ENCODE results near the gene SBK1.
"Not testable (repeated sequence)": the region's sequence is repeated elsewhere in the genome, so short reads cannot be mapped to it uniquely, and the experiment has no call there.

The SBK1 gene

DNA sequence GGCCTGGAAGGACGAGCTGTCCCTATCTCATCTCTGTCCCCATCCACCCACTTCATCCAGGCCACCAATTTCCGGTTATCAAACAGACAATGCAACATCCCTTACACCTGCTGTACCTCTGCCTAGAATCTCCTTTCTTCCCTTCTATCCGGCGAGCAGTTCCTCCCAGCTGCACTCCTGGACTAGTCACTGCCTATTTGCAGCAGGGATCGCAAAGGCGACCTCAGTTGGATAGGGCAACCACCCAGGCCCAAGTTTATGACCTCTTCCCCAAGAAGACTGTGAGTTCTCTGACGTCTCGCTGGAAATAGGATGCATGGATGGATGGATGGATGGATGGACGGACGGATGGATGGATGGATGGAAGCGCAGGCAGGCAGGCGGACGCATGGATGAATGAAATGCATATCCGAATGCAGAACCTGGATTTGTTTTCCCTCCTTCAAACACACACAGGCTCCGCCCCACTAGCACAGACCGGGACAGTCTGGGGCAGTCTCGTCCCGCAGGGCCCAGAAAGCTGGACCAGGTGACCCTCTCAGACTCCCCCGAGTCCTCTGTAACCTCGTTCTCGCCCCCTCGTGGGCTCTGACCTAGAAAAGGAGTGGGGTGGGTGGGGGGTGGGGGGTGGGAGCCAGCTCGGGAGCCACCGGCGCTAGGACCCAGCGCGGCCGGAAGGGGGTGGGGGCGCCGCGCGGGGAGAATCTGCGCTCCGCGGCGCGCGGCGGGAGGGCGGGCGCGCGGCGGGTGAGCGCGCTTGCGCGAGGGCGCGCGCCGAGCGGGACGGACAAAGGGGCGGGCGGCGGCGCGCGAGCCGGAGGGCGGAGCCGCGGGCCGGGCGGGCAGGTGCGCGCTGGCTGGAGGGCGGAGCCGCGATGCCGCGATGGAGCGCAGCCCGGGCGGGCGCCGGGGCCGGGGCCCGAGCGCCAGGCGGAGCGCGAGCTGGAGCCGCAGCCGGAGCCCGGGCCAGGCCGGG lies at the start of gene SBK1:
Gene SBK1 (plus strand): TSS at position 875 of the 976 bp plus-strand sequence. CDS start 24,867 bp downstream, outside the sequence.
- peak; percentile 17 to 20 for DNase-seq (ENCODE audit: low read depth in 2 of 2)

DNA sequence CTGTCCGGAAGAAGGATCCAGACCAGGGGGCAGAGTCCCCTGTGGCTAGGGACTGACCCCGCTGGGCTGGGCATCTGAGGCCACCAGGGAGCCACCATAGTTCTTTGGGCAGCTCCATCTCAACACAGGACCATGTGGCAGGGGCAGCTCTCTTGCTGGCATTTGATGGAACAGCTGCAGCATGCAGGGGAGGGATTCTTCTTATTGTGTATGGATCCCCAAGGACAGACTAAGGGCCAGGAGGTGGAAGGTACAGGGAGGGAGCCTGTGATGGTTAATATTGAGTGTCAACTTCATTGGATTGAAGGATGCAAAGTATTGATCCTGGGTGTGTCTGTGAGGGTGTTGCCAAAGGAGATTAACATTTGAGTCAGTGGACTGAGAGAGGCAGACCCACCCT lies 42.8 kb upstream of the SBK1 start:
- not testable (repeated sequence) for DNase-seq (ENCODE audit: low read depth in 2 of 2)

DNA sequence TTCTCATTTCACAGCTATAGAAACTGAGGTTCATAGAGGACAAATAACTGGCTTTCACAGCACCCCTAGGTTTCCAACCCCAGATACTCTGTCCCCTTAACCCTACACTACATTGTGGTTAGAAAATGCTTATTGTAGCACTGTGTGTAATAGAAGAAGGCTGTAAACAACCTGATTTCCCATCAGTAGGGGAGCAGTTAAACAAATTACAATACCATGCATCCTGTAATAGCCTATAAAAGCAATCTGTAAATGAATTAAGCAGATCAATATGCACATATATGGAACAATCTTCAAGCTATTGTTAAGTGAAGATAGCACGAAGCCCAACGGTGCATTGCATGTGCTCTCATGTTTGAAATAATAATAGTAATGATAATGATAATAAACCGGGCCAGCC lies 41.3 kb upstream of the SBK1 start:
- DNase-seq (ENCODE audit: low read depth in 2 of 2) = no peak

DNA sequence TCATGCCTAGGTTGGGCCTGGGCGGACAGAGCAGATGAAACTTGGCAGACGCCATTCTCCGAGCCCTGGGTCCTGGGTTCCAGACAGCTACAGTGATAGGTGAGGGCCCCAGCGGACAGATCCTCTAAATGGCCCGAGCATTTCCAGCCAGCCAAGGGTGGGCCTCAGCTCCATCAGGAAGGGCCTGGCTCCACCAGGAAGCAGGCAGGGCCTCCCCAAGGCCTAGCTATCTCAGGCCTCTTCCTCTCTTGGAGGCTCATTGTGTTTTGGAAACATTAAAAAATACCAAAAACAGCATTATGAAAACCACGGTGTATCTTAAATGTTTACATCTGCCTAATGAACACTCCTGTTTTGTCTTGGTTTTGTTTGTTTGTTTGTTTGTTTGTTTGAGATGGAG lies 38.2 kb upstream of the SBK1 start:
- no peak for DNase-seq (ENCODE audit: low read depth in 2 of 2)

DNA sequence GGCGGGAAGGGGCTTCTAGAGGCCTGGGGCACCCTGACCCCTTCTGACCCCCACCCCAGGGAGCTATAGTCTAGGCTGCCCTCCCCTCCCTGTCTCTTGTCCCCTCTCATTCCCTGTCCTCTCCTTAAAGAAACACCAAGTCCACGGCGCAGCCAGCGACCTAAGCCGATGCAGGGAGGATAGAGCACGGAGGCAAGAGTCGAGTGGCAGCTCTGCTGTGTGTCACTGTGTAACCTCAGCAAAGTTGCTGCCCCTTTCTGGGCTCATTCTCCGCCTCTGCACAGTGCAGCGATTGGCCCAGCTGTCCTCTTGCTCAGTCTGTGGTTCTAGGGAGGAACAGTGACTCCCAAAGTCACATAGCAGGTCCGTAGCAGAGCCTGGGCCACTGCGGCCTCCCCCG lies 36.5 kb upstream of the SBK1 start:
- DNase-seq (ENCODE audit: low read depth in 2 of 2) = no peak

DNA sequence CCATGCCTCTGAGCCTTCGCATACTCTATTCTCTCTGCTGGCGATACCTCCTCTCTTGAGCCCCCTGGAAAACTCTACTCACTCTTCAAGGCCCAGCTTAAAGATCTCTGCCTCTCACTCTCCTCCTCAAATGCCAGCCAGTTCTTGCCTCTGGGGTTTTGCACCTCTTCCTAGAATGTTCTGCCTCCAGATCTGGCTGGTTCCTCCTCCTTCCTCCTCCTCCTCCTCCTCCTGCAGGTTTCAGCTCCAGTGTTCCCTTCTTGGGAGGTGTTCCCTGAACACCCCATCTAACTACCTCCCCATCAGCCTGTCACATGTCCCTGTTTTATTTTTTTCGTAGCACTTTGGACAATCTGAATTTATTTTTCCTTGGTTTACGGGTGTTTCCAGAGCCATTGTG lies 35.1 kb upstream of the SBK1 start:
- DNase-seq (ENCODE audit: low read depth in 2 of 2) = no peak

DNA sequence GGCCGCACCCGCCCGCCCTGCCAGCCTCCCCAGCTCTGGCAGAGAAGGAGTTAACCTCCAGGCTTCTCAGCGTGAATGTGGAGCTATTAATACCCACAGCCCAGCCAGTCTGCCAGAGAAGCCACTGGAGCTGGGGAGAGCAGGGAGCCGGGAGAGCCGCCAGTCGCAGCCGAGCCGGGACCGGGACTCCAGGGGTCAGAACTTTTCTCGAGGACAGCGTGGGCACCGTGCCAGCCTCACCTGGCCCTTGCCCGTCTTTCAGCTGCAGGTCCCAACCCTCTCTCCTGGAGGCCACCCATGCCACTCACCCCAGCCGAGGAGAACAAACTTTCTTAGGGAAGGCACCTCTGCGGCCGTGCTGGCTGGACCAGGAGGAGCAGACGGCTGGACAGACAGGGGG lies 33.8 kb upstream of the SBK1 start:
- DNase-seq (ENCODE audit: low read depth in 2 of 2) = no peak

DNA sequence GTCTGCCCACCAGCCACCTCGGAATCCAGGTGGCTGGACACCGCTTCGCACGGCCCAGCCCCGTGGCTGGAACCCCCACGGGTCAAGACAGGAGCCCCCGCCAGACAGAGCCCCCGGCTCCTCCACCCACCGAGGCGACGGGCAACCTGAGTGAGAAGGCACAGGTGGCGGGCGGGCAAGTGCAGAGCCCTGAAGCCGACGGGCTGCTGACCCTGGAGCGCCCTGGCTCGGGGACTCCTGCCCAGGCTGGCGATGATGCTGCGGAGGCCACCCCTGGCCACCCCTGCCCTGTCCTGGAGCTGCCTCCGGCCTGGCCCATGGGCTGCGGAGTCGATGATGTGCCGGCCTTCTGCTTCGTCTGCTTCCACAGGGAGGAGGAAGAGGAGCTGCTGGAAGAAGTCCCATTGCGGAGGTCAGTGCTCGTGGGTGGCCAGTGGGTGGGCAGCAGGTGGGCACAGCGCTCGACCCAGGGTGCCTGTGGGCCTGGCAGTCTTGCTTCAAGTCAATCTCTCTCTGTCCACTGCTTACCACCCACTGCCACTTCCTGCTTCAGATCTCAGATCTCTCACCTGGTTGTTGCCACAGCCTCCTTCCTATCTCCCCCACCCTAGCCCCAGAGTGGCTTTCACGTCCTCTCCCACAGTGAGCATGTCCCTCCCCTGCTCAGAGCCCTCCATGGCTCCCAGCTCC lies 33.1 kb upstream of the SBK1 start:
- no peak for DNase-seq (ENCODE audit: low read depth in 2 of 2)

DNA sequence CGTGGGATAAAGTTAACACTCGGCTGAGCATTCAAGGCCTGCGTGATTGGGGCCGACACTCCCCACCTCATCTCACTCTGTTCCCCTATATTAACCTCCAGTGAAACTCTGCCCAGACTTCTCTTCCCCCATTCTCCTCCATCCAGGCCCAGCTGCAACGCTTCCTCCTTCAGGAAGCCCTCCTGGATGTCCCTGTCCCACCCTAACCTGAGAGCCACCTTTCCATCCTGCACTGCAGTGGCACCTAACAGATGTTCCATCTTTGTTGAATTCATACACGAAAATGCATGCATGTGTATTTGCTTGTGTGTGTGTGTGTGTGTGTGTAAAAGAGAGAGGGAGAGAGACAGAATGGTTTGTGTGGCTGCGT lies 32.6 kb upstream of the SBK1 start:
- DNase-seq (ENCODE audit: low read depth in 2 of 2) = no peak

DNA sequence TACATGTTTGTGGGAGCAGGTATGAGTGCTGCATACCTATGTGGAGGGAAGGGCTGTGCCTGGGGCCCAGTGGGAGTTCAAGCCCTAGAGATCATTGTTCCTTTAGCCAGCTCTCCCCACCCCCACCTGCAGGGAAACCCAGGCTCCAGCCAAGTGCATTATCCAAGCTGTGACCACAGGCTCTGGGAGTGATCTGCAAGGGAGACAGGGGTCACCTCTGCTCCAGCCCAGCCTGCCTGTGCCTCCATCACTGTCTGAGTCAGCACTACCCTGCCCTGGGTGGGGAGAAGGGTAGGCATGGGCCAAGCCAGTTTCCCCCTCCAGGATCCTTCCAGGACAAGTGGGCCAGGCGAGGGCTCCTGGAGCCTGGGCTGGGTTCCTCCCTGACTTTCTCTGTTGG lies 32.1 kb upstream of the SBK1 start:
- DNase-seq (ENCODE audit: low read depth in 2 of 2) = no peak

DNA sequence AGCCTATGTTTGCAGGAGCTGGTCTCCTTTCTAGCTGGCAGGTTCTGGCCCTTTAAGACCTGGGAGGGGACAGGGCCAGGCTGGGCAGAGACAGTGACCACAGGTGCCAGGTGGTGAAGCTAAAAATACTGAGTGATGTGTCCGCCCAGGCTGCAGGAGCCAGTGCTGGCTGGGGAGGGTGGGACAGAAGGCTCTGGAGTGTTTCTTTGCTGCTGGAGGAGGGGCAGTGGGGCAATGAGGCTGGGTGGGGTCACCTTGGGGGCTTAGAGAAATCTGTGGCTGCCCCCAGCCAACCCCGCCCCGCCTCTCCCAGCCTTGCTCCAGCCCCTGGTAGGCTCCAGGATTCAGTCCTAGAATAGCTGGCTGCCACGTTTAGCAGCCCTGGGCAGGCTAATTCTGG lies 30.4 kb upstream of the SBK1 start:
- no peak for DNase-seq (ENCODE audit: low read depth in 2 of 2)

DNA sequence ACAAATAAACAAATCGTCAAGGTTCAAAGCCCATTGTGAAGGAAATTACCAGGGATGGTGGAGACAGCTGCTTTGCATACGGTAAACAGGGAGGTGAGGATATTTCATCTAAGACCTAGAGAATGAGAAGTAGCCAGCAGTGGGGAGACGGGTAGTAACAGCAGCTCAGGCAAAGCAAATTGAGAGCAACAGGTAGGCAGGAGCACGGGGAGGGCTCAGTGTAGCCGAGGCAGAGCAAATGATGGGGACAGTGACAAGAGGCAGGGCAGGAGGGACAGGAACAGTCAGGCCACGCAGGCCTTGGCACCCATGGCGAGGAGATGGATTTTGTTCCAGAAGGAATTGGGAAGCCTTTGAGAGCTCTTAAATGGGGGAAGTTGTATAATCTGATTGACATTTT lies 29.0 kb upstream of the SBK1 start:
- no peak for DNase-seq (ENCODE audit: low read depth in 2 of 2)

DNA sequence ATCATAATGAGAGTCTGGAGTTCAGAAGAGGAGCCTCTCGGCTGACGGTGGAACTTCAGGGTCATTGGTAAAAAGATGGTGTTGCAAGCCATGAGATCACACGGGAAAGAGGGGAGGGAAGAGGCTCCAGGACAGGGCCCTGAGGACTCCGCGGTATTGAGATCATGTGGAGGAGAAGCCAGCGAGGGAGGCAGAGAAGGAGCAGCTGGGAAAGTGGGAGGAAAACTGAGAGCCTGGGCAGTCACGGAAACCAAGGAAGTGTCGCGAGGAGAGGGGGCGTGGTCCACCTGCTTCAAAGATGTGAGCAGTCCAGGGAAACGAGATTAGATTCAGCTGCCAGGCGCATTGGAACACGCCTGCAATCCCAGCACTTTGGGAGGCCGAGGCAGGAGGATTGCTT lies 27.7 kb upstream of the SBK1 start:
- no peak for DNase-seq (ENCODE audit: low read depth in 2 of 2)

DNA sequence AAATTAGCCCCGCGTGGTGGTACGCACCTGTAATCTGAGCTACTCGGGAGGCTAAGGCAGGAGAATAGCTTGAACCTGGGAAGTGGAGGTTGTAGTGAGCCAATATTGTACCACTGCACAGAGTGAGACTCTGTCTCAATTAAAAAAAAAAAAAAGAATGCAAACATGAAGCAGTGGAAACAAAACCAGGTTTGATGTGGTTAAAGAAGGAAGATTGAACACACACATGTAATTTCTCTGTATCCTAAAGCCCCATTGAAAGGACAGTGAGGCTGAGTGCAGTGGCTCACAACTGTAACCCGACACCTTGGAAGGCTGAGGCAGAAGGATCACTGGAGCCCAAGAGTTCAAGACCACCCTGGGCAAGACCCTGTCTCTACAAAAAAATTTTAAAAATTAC lies 26.5 kb upstream of the SBK1 start:
- no peak for DNase-seq (ENCODE audit: low read depth in 2 of 2)

DNA sequence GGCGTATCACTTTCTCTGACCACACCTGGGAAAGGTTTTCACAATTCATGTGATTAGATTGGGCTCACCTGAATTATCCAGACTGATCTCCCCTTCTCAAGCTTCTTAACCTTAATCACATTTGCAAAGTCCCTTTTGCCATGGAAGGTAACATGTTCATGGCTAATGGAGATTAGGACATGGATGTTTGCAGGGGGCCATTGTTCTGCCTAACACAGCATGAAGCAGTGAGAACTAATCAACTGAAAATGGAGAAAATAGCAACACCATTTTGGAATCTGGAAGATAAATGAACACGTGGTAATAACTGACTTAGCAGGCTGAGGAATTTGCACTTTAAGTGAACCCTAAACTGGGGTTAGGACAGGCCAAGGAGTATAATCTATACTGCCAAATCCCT lies 25.0 kb upstream of the SBK1 start:
- DNase-seq (ENCODE audit: low read depth in 2 of 2) = no peak

DNA sequence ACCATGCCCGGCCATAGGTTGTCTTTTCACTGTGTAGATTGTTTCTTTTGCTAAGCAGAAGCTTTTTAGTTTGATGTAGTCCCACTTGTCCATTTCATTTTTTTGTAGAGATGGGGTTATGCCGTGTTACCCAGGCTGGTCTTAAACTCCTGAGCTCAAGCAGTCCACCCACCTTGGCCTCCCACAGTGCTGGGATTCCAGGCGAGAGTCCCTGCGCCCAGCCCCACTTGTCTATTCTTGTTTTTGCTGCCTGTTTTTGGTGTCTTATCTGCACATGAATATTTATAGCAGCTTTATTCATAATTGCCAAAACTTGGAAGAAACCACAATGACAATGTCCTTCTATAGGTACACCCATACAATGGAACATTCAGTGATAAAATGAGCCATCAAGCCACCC lies 18.8 kb upstream of the SBK1 start:
- no peak for DNase-seq (ENCODE audit: low read depth in 2 of 2)

DNA sequence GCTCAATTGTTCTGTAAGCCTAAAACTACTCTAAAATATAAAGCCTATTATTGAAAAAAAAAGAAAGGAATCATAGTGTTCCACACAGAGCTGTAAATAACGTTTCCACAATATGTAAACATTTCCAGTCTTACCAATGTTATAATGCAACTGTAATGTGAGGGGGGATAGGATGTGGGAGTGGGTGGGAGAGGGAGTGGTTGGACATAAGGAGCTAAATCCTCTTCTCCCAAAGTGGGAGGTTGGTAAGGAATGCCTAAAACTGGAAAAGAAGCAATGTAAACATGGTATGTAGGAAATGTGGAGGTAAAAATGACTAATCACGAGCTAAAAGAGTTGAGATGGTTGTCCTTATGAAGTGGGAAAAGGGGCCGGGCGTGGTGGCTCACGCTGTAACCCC lies 17.6 kb upstream of the SBK1 start:
- no peak for DNase-seq (ENCODE audit: low read depth in 2 of 2)

DNA sequence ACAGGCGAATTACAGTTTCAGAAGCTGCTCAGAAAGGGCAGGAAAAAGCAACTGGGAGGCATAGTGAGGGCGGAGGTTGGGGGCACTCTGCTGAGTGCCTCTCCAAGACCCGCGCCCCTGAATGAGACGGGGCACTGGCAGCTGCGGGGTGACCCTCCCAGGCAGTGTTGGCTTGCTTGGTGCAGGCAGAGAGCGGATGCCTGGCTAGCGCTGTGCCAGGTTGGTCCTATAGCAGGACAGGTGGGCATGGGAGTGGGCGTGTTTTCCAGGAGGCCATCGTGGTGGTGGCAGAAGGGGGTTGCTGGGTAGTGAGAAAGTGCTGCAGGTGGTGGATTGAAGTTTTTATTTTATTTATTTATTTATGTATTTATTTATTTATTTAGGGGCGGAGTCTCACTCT lies 16.0 kb upstream of the SBK1 start:
- DNase-seq (ENCODE audit: low read depth in 2 of 2) = no peak

DNA sequence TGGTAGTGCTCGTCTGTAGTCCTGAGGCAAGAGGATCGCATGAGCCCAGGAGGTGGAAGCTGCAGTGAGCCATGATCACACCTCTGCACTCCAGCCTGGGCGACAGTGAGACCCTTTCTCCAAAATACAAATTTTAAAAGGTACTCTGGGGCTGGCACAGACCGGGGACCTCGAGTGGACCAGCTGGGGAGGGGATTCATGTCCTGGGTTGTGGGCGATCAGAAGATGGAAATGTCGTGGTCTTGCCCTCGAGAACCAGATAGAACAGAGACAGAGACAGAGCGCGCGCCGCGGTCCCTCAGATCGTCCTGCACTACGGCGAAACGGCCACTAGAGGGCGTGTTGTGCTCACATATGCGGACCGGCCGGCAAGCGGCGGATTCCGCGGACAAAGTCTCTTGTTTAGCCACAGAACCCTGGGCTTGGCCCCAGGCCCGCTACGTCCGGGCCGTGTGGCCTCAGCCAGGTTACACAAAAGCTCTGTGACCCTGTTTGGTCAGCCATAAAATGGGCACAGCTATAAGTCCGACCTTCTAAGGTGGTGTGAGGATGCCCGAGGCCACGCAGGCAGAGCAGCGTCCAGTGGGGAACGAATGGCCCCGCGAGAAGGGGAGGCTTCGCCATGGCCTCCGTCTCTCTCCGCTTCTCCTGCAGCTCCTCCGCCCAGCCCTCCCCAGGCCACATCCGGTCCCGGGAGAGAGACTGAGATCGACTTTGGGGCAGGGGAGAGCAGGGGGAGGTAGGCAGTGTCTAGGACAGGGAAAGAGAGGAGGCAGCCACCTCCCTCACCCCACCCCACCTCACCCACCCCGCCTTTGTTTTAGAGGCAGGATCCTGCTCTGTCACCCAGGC lies 14.6 kb upstream of the SBK1 start:
- peak; percentile 27 for DNase-seq (ENCODE audit: low read depth in 2 of 2)

DNA sequence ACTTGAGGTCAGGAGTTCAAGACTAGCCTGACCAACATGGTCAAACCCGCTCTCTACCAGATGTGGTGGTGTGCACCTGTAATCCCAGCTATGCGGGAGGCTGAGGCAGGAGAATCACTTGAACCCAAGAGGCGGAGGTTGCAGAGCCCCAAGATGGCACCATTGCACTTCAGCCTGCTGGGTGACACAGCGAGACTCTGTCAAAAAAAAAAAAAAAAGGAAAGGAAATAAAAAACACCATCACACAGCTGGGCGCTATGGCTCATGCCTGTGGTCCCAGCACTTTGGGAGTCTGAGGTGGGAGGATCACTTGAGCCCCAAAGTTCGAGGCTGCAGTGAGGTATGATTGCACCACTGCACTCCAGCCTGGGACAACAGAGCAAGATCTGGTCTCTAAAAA lies 13.3 kb upstream of the SBK1 start:
- no peak for DNase-seq (ENCODE audit: low read depth in 2 of 2)

DNA sequence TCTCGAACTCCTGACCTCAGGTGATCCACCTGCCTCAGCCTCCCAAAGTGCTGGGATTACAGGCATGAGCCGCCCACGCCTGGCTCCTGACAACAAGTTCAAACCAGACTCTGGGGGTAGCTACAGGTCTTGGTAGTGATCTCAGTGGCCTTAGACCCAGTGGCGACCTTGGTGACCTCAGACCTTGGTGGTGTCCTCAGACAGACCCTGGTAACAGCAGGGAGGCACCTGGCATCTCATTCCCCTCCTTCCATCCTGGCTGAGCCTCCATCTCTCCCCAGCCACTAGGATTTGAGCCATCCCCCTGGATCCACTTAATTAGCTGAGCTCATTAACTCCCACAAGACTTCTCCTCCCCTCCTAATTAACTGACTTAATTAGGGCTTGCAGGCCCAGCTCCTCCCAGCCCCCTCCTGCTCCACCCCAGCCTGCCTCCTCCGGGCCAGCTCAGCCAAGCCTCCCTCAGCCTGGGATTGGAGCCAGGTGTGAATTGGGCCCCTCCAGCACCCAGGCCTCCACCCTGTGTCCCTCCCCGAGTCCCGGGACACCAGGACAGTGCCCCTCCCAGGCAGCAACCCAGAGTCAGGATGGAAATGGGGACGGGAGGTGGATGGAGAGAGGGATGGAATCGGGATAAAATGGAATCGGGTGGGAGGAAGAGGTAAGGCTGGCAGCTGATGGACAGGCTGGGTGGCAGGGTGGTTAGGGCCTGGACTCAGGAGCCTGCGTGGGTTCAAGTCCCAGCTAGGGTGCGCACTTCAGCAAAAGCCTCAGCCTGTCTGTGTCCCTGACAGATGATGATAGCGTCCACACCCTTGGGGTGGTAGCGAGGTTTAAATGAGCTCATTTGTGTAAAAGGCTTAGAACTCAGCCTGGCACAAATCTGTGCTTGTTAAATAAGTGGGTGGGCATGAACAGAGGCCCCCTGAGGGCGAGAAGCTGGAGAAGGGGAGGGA lies 11.2 kb upstream of the SBK1 start:
- no peak for DNase-seq (ENCODE audit: low read depth in 2 of 2)

Measured in fibroblast of skin of left quadriceps (primary cell).